Activated CD4-positive, alpha-beta T cell treated with anti-CD3 and anti-CD28 coated beads for 4 hours (primary cell): ENCODE results near the gene MTOR.
"Not testable (repeated sequence)": the region's sequence is repeated elsewhere in the genome, so short reads cannot be mapped to it uniquely, and the experiment has no call there.

Experiments
- DNase-seq, 2 donors: peaks; one replicate each; pipeline ENCODE4 v3.0.0-alpha.2; 2020

Gene MTOR

DNA sequence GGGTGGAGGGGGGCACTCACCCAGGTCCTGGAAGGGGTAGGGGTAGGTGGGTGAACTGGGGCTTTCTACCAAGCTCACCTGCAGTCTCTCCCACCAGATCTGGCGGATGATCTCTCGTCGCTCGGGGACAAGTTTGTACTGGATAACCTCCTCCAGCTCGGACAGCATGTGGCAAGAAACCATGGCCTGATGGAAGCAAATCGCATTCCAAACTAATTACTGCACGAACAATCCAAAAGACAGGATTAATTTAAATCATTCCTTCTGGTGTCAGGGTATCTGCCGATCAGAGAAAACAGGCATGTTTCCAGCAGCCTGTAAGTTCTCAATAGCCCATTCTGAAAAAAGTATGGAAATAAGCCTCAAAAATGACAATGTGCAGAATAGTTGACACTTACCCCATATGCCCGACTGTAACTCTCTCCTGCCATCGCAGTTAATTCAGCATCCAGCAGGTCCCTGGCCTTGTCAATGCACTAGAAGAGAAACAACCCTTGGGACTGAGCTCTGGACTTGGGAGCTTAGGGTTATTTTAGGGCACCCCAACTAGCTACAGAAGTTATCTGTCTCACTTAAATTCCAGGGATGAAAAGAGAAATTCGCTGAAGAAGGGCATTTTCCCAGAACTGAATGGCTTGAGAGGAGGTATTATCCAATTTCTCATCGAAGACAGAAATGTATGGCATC is 117.6 kb downstream of the MTOR start:
- no peak for DNase-seq

DNA sequence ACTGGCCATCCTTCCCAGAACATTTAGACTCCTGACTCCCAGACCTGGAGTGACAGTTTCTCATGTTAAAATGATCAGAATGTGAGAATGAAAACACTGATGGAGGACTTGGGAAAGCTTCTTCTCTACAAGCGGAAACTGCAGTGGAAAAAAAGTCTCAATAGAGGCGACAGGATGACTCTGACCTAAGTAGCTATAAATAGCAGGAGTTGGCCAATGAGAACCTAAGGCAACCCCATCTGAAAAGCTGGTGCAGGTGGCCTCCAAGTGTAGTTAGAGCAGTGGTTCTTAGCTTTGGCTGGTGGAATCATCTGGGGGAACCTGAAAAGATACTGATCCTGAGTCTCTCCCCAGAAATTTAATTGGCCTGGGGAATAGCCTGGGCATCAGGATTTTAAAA is 118.4 kb downstream of the MTOR start:
- no peak for DNase-seq

DNA sequence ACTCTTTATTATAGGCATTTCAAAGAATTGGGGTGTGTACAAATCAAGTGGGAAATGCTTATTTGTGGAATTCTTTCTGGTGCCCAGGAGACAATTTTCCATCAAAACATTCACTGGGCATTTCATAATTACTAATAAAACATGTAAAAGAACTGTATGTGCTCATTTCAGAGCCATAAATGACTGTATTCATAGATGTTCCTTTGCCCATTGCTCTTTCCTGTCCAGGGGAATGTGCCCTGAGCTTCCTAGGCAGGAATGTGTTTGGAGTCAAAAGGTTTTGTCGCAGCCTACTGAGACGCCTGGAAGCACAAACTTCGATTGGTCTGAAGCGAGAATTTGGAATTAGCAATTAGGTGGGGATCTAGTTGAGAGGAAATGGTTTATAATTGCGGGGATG is 119.0 kb downstream of the MTOR start:
- no peak for DNase-seq

- no peak for DNase-seq
Observed at GRCh38 chr1:11142618-11143391, 119.5 kb downstream of the MTOR start.

DNA sequence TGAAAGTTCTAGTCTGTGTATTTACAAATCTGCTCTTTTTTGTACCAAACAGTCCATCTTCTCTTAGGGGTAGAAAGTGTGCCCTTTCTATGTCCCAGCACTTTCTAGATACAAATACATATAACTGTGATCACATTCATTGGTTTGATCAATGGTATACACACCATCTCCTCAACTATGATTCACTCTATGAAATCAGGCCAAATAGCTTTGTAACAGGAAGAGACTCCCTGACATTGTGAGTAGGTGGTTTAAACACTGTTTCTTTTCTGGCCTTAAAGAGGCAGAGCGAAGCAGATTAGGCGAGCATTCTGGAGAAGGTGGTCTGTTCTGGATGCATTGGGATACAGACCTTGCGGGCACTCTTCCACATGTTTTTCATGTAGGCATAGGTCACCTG is 123.4 kb downstream of the MTOR start:
- no peak for DNase-seq

DNA sequence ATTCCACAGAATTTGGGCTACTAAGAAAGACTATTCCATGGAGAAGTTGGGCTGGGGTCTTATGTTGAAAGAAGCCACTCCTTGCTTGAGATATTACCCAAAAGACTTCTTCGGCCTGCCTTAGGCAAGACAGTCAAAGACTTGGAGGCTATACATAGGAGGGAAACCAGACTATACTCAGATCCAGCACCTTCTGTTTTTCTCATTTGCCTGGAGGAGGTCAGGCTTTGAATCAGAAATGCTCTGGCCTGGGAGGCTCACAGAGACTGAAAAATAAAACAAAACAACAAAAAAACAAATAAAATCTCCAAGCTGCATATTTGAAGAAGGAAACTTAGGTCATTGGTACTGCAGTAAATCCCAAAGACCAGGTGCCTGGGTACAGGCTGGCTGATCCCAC is 124.3 kb downstream of the MTOR start:
- no peak for DNase-seq

GRCh38 chr1:11134898-11135266 is 127.5 kb downstream of the MTOR start:
- no peak for DNase-seq

GRCh38 chr1:11134251-11134897 is 128.0 kb downstream of the MTOR start:
- no peak for DNase-seq

- no peak for DNase-seq
Observed at GRCh38 chr1:11132563-11133293, 129.6 kb downstream of the MTOR start.

DNA sequence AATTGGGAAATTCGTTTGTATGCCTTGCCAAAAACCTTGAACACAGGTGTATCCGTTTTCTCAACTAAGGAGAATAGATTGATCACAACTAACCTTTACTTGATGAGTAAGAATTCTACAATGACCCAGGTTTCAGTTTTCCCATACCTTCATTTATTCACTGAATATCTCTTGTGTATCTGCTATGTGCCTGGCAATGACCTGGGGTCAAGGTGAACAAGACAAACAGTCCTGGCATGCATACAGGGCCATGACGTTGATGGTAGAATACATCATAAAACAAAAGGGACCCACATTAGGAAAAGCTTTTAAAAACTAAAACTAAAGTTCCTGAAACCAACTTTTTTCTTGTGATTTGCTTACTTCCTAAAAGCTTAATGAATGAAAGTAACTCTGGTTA is 130.5 kb downstream of the MTOR start:
- no peak for DNase-seq

DNA sequence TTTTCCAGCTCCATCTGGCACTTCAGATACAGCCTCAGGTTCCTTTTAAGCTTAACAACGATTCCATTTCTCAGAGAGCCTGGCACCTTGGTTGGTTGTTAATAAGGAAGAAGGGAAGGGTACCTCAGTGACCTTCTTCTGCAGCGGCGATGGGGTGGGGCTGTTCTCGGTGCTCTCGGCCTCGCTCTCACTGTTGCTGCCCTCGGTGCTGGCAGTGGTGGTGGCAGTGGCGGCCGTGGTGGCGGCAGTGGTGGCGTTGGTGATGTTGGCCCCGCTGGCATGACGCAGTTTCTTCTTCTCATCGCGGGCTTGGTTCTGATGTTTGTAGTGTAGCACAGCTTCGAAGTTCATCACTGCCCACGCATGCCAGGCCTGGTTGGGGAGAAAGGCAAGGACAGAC is 131.9 kb downstream of the MTOR start:
- no peak for DNase-seq

- no peak for DNase-seq
Observed at GRCh38 chr1:11129649-11130390, 132.5 kb downstream of the MTOR start.

GRCh38 chr1:11126569-11126968 is 135.8 kb downstream of the MTOR start:
- DNase-seq: no peak

DNA sequence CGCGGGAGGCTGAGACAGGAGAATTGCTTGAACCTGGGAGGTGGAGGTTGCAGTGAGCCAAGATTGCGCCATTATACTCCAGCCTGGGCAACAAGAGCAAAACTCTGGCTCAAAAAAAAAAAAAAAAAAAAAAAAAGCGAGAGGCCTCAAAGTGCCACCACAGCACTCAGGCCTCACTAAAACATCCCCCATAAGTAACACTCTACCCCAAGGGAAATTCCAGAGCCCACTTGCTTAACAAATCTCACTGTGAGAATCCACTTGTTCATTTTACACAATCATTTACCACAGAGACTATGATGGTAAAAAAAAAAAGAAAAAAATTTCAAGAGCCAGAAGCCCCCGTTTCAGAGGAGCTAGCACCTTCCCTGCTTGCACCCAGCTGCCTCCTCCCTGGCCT is 136.4 kb downstream of the MTOR start:
- DNase-seq: no peak

DNA sequence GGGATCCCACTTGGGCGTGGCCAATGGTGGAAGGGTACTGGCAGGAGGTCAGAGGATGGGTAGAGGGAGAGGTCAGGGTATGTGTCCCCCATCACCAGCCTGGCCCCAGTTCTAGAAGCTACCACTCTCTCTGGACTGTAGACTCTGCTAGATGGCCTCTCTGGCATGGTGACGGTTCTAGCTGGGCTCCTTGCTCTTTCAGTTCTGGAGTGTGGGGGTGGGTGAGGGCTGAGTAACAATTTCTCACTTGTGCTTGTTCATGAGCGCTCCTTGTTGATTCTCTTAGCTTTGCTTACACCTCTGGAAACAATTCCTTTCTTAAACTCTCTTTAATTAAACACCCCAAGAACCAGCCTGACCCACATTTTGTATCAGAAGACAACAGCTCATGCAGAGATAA is 137.4 kb downstream of the MTOR start:
- DNase-seq: no peak

- DNase-seq: no peak
Observed at GRCh38 chr1:11116318-11116717, 146.0 kb downstream of the MTOR start.

GRCh38 chr1:11114966-11115365 is 147.4 kb downstream of the MTOR start:
- no peak for DNase-seq

DNA sequence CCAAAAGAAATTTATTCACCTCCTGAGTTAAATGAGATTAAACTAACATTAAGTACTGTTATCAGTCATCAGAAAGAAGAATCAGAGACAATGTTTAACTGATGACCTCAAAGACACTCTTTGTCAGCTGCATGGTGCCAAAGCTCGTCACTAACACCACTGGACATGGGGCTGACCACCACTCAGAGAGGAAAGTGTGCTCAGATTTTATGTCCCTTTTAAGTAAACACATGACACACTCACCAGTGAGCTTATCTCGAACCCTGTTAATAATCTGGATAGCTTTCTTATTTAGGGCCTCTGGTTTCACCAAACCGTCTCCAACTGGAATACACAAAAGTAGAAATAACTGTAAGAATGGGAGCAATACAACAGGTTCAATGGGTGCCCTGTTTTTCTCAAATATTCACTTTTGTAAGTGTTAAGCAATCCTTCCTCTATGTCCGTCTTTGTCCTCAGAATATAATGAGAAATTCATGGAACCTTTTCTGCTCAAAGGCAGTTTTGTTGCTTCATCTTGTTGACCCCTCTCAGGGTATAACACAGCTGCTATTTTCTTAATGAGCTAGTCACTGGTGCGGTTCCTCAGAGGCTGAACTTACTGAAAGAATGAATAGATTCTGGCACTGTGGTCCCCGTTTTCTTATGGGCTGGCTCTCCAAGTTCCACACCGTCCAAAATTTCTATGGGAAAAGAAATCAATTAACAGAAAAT is 153.1 kb downstream of the MTOR start:
- DNase-seq: no peak

DNA sequence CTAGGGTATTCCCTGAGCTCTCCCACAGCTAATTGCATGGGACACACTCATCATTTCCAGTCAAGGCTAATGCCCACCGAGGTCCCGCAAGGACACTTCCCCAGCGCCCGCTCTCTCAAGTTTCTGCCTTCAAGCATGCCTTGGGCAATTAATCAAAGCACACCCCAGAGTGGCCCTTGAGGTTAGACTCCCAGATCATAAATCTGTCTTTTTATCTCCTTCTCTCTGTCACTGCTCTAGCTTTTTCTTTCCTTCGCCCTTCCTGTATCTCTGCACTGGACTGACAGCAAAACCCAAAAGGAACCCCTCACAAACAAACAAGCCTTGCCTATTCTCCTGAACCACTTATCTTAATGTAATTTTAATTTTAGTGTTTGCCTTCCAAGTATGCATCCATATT is 154.8 kb downstream of the MTOR start:
- DNase-seq: no peak

GRCh38 chr1:11105586-11105985 is 156.8 kb downstream of the MTOR start:
- no peak for DNase-seq

- DNase-seq: no peak
Observed at GRCh38 chr1:11101347-11101746, 161.0 kb downstream of the MTOR start.

- DNase-seq: not testable (repeated sequence)
Observed at GRCh38 chr1:11100806-11101205, 161.5 kb downstream of the MTOR start.
